Loucy (cell line): ENCODE data around the gene NDUFB5.

Source experiments
- H2AFZ ChIP-seq: fragments of 200-600 bp; sonication (generic); 2 replicates; pipeline ENCODE4 v1.6.0; 2016; ENCODE audit warnings: antibody characterized with exemption, mild to moderate bottlenecking, low read length, moderate library complexity
- H3F3A ChIP-seq: fragments of 200-600 bp; 2 replicates; pipeline ENCODE4 v1.6.0; 2016; ENCODE audit warnings: antibody characterized with exemption, low read depth, mild to moderate bottlenecking
- H3K27me3 ChIP-seq: fragments of 200-600 bp; sonication (generic); 2 replicates; pipeline ENCODE4 v1.6.1; 2014; ENCODE audit warnings: low read length, mild to moderate bottlenecking; ENCODE audit not compliant: insufficient read depth, poor library complexity, severe bottlenecking
- H3K36me3 ChIP-seq: fragments of 200-600 bp; sonication (generic); 2 replicates; pipeline ENCODE4 v1.6.1; 2016; ENCODE audit warnings: low read length; ENCODE audit not compliant: insufficient read depth
- H3K4me1 ChIP-seq: fragments of 200-600 bp; sonication (generic); 2 replicates; pipeline ENCODE4 v1.5.1; 2014; ENCODE audit warnings: low read length, mild to moderate bottlenecking; ENCODE audit not compliant: insufficient read depth, poor library complexity, severe bottlenecking
- H3K4me2 ChIP-seq: fragments of 200-600 bp; sonication (generic); 2 replicates; pipeline ENCODE4 v1.6.0; 2014; ENCODE audit warnings: antibody characterized with exemption, low read length, low read depth, mild to moderate bottlenecking; ENCODE audit not compliant: poor library complexity, severe bottlenecking
- H3K4me3 ChIP-seq: fragments of 200-600 bp; sonication (generic); 2 replicates; pipeline ENCODE4 v1.5.1; 2014; ENCODE audit warnings: low read length, mild to moderate bottlenecking, mixed read lengths; ENCODE audit not compliant: poor library complexity, severe bottlenecking
- H3K79me2 ChIP-seq: fragments of 200-600 bp; sonication (generic); 2 replicates; pipeline ENCODE4 v1.6.1; 2014; ENCODE audit warnings: low read length; ENCODE audit not compliant: insufficient read depth
- H3K9ac ChIP-seq: fragments of 200-600 bp; sonication (generic); 2 replicates; pipeline ENCODE4 v1.6.0; 2014; ENCODE audit warnings: mild to moderate bottlenecking, low read depth, low read length, moderate library complexity; ENCODE audit not compliant: poor library complexity, severe bottlenecking
- H3K9me2 ChIP-seq: fragments of 200-600 bp; sonication (generic); replicated peaks from 2 replicates; pipeline ENCODE4 v1.6.1; 2016; ENCODE audit warnings: low read depth, low read length, mixed read lengths
- H3K9me3 ChIP-seq: fragments of 200-600 bp; sonication (generic); 2 replicates; pipeline ENCODE4 v1.6.1; 2014; ENCODE audit warnings: mild to moderate bottlenecking, antibody characterized with exemption, low read length, low read depth; ENCODE audit not compliant: insufficient read depth
- H4K20me1 ChIP-seq: fragments of 200-600 bp; sonication (generic); 2 replicates; pipeline ENCODE4 v1.6.0; 2014; ENCODE audit warnings: antibody characterized with exemption, low read length, mild to moderate bottlenecking; ENCODE audit not compliant: insufficient read depth, poor library complexity, severe bottlenecking
- CTCF ChIP-seq: fragments of 200-600 bp; sonication (generic); conservative IDR thresholded peaks from 2 replicates; pipeline ENCODE4 v1.5.1; 2014; ENCODE audit warnings: mild to moderate bottlenecking, antibody characterized with exemption, low read length
- EZH2phosphoT487 ChIP-seq: fragments of 200-600 bp; IDR thresholded peaks from 2 replicates; pipeline ENCODE4 v1.6.1; 2018; ENCODE audit warnings: antibody characterized with exemption, mild to moderate bottlenecking, moderate library complexity, borderline replicate concordance

Gene NDUFB5

DNA sequence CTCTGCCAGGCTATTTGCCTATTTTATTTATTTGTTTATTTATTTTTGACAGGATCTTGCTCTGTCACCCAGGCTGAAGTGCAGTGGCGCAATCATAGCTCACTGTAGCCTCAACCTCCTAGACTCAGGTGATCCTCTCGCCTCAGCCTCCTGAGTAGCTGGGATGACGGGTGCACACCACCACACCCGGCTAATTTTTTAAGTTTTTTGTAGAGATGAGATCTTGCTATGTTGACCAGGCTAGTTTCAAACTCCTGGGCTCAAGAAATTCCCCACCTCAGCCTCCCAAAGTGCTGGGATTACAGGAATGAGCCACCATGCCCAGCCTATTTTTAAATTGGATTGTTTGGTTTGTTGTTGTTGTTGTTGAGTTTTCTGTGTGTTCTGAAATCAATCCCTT, 5.5 kb downstream of the NDUFB5 start:
- H2AFZ ChIP-seq, result no peak overlapping the region
- no peaks in the 10 kb centered on the region for H3K36me3 ChIP-seq
- H3K4me3 ChIP-seq, result no peak overlapping the region
- H3K79me2 ChIP-seq, result peaks cover 16% of the 10 kb centered on the region
- no peaks in the 10 kb centered on the region for H3K9me2 ChIP-seq
- no peak overlapping the region for H3K9ac ChIP-seq
- H3F3A ChIP-seq, result peaks cover 10% of the 10 kb centered on the region; the same call in 1 of the 2 replicates
- peaks cover 20% of the 10 kb centered on the region for H3K4me1 ChIP-seq
- no peaks in the 10 kb centered on the region for H3K9me3 ChIP-seq
- H4K20me1 ChIP-seq, result peaks cover 2% of the 10 kb centered on the region
- no peak for TF ChIP-seq CTCF
- TF ChIP-seq EZH2phosphoT487, result no peak
- H3K27me3 ChIP-seq, result no peaks in the 10 kb centered on the region
- H3K4me2 ChIP-seq, result no peak overlapping the region

DNA sequence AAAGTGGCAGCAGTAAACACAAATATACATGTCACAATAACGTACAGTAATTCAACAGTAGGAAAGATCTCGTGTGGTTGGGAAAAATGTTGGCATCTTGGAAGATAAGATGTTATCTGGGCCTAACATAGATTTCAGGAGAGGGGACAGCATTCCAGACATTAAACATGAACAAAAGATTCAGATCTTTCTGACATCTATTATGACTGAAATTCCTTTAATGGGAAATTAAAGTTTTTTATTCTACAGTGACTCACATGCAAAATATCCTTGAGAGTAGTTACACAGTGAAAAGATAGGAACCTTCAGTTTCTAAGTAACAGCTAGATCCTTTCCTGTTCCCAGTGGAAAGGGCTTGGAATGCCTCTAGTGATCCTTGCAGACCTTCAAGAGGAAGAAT, 9.2 kb downstream of the NDUFB5 start:
- Histone ChIP-seq H3K9me3 (no peaks in the 10 kb centered on the region), H3K4me3 (no peak overlapping the region), H4K20me1 (no peaks in the 10 kb centered on the region), H2AFZ (no peak overlapping the region), H3F3A (peaks cover 5% of the 10 kb centered on the region; the same call in 1 of the 2 replicates), H3K4me1 (peaks cover 8% of the 10 kb centered on the region), H3K36me3 (no peaks in the 10 kb centered on the region), H3K4me2 (no peak overlapping the region), H3K27me3 (no peaks in the 10 kb centered on the region), H3K9me2 (no peaks in the 10 kb centered on the region), H3K79me2 (no peaks in the 10 kb centered on the region), H3K9ac (no peak overlapping the region)
- no peak for TF ChIP-seq EZH2phosphoT487
- TF ChIP-seq CTCF, result no peak

GRCh38 chr3:179615458-179616173, 11.0 kb downstream of the NDUFB5 start:
- no peaks in the 10 kb centered on the region for H3K27me3 ChIP-seq
- no peak overlapping the region for H3K4me3 ChIP-seq
- H3K79me2 ChIP-seq, result no peaks in the 10 kb centered on the region
- no peaks in the 10 kb centered on the region for H3K4me1 ChIP-seq
- no peaks in the 10 kb centered on the region for H3K9me3 ChIP-seq
- no peak for TF ChIP-seq CTCF
- TF ChIP-seq EZH2phosphoT487, result no peak
- no peak overlapping the region for H3K9ac ChIP-seq
- H4K20me1 ChIP-seq, result no peaks in the 10 kb centered on the region
- H3K9me2 ChIP-seq, result no peaks in the 10 kb centered on the region
- no peaks in the 10 kb centered on the region for H3F3A ChIP-seq
- no peak overlapping the region for H2AFZ ChIP-seq
- H3K4me2 ChIP-seq, result no peak overlapping the region
- H3K36me3 ChIP-seq, result peaks cover 2% of the 10 kb centered on the region; the same call in 1 of the 2 replicates
